MM.1S (cell line): ENCODE results near the gene SNX1.
"Not testable (repeated sequence)": the region's sequence is repeated elsewhere in the genome, so short reads cannot be mapped to it uniquely, and the experiment has no call there.

Experiments used
- DNase-seq: peaks from one replicate; pipeline ENCODE4 v3.0.0-alpha.2; 2015
- H2AFZ ChIP-seq: fragments of 300-600 bp; sonication (generic); 2 replicates; pipeline ENCODE4 v1.6.0; 2016; ENCODE audit warnings: antibody characterized with exemption, low read length
- H3F3A ChIP-seq: fragments of 300-600 bp; sonication (generic); 2 replicates; pipeline ENCODE4 v1.6.1; 2016; ENCODE audit warnings: mild to moderate bottlenecking, antibody characterized with exemption, low read length, moderate library complexity, mixed read lengths; ENCODE audit not compliant: insufficient read depth
- H3K27ac ChIP-seq: fragments of 300-600 bp; sonication (generic); 2 replicates; pipeline ENCODE4 v1.5.1; 2016; ENCODE audit warnings: mild to moderate bottlenecking, low read length
- H3K27me3 ChIP-seq: fragments of 300-600 bp; sonication (generic); replicated peaks from 2 replicates; pipeline ENCODE4 v1.6.0; 2016; ENCODE audit warnings: low read length; ENCODE audit not compliant: insufficient read depth
- H3K36me3 ChIP-seq: fragments of 300-600 bp; sonication (generic); replicated peaks from 2 replicates; pipeline ENCODE4 v1.6.1; 2016; ENCODE audit warnings: mild to moderate bottlenecking, low read length, mixed read lengths; ENCODE audit not compliant: insufficient read depth
- H3K4me1 ChIP-seq: fragments of 300-600 bp; sonication (generic); 2 replicates; pipeline ENCODE4 v1.6.1; 2016; ENCODE audit warnings: low read length, mixed read lengths
- H3K4me2 ChIP-seq: fragments of 300-600 bp; sonication (generic); 2 replicates; pipeline ENCODE4 v1.6.0; 2016; ENCODE audit warnings: low read depth, low read length
- H3K4me3 ChIP-seq: fragments of 300-600 bp; sonication (generic); 2 replicates; pipeline ENCODE4 v1.5.1; 2016; ENCODE audit warnings: low read length, mixed read lengths
- H3K79me2 ChIP-seq: fragments of 300-600 bp; sonication (generic); 2 replicates; pipeline ENCODE4 v1.6.1; 2016; ENCODE audit warnings: mixed run types, low read length, mixed read lengths
- H3K9ac ChIP-seq: fragments of 300-600 bp; sonication (generic); 2 replicates; pipeline ENCODE4 v1.6.1; 2016; ENCODE audit warnings: low read length, mixed read lengths
- H3K9me2 ChIP-seq: fragments of 300-600 bp; sonication (generic); replicated peaks from 2 replicates; pipeline ENCODE4 v1.6.1; 2016; ENCODE audit warnings: mild to moderate bottlenecking, low read length, mixed read lengths; ENCODE audit not compliant: insufficient read depth
- H3K9me3 ChIP-seq: fragments of 300-600 bp; sonication (generic); replicated peaks from 2 replicates; pipeline ENCODE4 v1.6.1; 2016; ENCODE audit warnings: mild to moderate bottlenecking, low read length, mixed read lengths; ENCODE audit not compliant: insufficient read depth
- H4K20me1 ChIP-seq: fragments of 300-600 bp; sonication (generic); 2 replicates; pipeline ENCODE4 v1.6.1; 2016; ENCODE audit warnings: mild to moderate bottlenecking, low read length, moderate library complexity, mixed read lengths; ENCODE audit not compliant: insufficient read depth
- CTCF ChIP-seq: fragments of 300-600 bp; sonication (generic); IDR thresholded peaks from 2 replicates; pipeline ENCODE4 v1.5.1; 2016; ENCODE audit warnings: antibody characterized with exemption, low read length, mixed read lengths
- EZH2 ChIP-seq: fragments of 300-600 bp; sonication (generic); optimal IDR thresholded peaks from 2 replicates; pipeline ENCODE3; 2017; ENCODE audit warnings: low read depth, mild to moderate bottlenecking, antibody characterized with exemption, low read length, mixed read lengths
- EZH2phosphoT487 ChIP-seq: fragments of 300-600 bp; sonication (generic); IDR thresholded peaks from 2 replicates; pipeline ENCODE4 v1.6.1; 2018; ENCODE audit warnings: antibody characterized with exemption, low read length

The SNX1 gene

GRCh38 chr15:64052925-64053491, 42.8 kb upstream of the SNX1 start:
- H3K9ac ChIP-seq: no peak overlapping the region
- H3K4me1 ChIP-seq: no peaks in the 10 kb centered on the region
- TF ChIP-seq EZH2phosphoT487 (no peak), CTCF (no peak), EZH2 (no peak)
- H2AFZ ChIP-seq: no peak overlapping the region
- H3K4me2 ChIP-seq: no peak overlapping the region
- no peaks in the 10 kb centered on the region for H3K9me3 ChIP-seq
- no peak overlapping the region for H3K27ac ChIP-seq
- H3K4me3 ChIP-seq: no peak overlapping the region
- H3K36me3 ChIP-seq: no peaks in the 10 kb centered on the region
- H4K20me1 ChIP-seq: no peaks in the 10 kb centered on the region
- no peaks in the 10 kb centered on the region for H3K79me2 ChIP-seq
- no peak for DNase-seq
- no peaks in the 10 kb centered on the region for H3K9me2 ChIP-seq
- no peaks in the 10 kb centered on the region for H3F3A ChIP-seq
- H3K27me3 ChIP-seq: no peaks in the 10 kb centered on the region

- H3K27ac ChIP-seq, DNase-seq, H2AFZ ChIP-seq, H3K9me3 ChIP-seq, H3K9me2 ChIP-seq, H3K4me2 ChIP-seq, H3K4me3 ChIP-seq, H3K27me3 ChIP-seq, H4K20me1 ChIP-seq, H3F3A ChIP-seq, H3K79me2 ChIP-seq, H3K9ac ChIP-seq, H3K36me3 ChIP-seq, H3K4me1 ChIP-seq: not testable (repeated sequence)
Measured at GRCh38 chr15:64053674-64054073, 42.1 kb upstream of the SNX1 start.

- Histone ChIP-seq H3K9ac (no peak overlapping the region), H3K4me2 (no peak overlapping the region), H3F3A (no peaks in the 10 kb centered on the region), H2AFZ (no peak overlapping the region), H3K27me3 (no peaks in the 10 kb centered on the region), H3K36me3 (no peaks in the 10 kb centered on the region), H3K4me3 (no peak overlapping the region), H3K9me2 (no peaks in the 10 kb centered on the region), H4K20me1 (no peaks in the 10 kb centered on the region), H3K9me3 (no peaks in the 10 kb centered on the region), H3K4me1 (no peaks in the 10 kb centered on the region), H3K79me2 (no peaks in the 10 kb centered on the region), H3K27ac (no peak overlapping the region)
- TF ChIP-seq EZH2: no peak
- TF ChIP-seq CTCF: no peak
- no peak for TF ChIP-seq EZH2phosphoT487
- no peak for DNase-seq
Measured at GRCh38 chr15:64058279-64058678, 37.5 kb upstream of the SNX1 start.

- H4K20me1 ChIP-seq, H3K4me2 ChIP-seq, H3K79me2 ChIP-seq, H3F3A ChIP-seq, H3K9me2 ChIP-seq, DNase-seq, H3K4me3 ChIP-seq, H3K9me3 ChIP-seq, H3K4me1 ChIP-seq, H3K36me3 ChIP-seq, H3K27me3 ChIP-seq, H3K9ac ChIP-seq, H2AFZ ChIP-seq, H3K27ac ChIP-seq: not testable (repeated sequence)
Measured at GRCh38 chr15:64059104-64059503, 36.7 kb upstream of the SNX1 start.
